Forelimb muscle (tissue), 1 donor: ENCODE measurements around the gene MYO1C. TPM values are rescaled to one million over a fixed set of nuclear protein-coding genes. Genes with fewer than 3 reads are reported as not detected.
"Not testable (repeated sequence)": the region's sequence is repeated elsewhere in the genome, so short reads cannot be mapped to it uniquely, and the experiment has no call there.

Experiments
- DNase-seq: peaks from one replicate; pipeline ENCODE4 v3.0.0-alpha.2; 2013; ENCODE audit warnings: low read depth
- polyA plus RNA-seq: library from polyadenylated mRNA; unstranded; fragments of 120-200 nt; gene quantifications from one replicate; pipeline ENCODE4 v1.2.1, GENCODE V29; 2013; ENCODE audit not compliant: insufficient read length

MYO1C gene, protein sequence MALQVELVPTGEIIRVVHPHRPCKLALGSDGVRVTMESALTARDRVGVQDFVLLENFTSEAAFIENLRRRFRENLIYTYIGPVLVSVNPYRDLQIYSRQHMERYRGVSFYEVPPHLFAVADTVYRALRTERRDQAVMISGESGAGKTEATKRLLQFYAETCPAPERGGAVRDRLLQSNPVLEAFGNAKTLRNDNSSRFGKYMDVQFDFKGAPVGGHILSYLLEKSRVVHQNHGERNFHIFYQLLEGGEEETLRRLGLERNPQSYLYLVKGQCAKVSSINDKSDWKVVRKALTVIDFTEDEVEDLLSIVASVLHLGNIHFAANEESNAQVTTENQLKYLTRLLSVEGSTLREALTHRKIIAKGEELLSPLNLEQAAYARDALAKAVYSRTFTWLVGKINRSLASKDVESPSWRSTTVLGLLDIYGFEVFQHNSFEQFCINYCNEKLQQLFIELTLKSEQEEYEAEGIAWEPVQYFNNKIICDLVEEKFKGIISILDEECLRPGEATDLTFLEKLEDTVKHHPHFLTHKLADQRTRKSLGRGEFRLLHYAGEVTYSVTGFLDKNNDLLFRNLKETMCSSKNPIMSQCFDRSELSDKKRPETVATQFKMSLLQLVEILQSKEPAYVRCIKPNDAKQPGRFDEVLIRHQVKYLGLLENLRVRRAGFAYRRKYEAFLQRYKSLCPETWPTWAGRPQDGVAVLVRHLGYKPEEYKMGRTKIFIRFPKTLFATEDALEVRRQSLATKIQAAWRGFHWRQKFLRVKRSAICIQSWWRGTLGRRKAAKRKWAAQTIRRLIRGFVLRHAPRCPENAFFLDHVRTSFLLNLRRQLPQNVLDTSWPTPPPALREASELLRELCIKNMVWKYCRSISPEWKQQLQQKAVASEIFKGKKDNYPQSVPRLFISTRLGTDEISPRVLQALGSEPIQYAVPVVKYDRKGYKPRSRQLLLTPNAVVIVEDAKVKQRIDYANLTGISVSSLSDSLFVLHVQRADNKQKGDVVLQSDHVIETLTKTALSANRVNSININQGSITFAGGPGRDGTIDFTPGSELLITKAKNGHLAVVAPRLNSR
- 81.1 TPM for polyA plus RNA-seq

DNA sequence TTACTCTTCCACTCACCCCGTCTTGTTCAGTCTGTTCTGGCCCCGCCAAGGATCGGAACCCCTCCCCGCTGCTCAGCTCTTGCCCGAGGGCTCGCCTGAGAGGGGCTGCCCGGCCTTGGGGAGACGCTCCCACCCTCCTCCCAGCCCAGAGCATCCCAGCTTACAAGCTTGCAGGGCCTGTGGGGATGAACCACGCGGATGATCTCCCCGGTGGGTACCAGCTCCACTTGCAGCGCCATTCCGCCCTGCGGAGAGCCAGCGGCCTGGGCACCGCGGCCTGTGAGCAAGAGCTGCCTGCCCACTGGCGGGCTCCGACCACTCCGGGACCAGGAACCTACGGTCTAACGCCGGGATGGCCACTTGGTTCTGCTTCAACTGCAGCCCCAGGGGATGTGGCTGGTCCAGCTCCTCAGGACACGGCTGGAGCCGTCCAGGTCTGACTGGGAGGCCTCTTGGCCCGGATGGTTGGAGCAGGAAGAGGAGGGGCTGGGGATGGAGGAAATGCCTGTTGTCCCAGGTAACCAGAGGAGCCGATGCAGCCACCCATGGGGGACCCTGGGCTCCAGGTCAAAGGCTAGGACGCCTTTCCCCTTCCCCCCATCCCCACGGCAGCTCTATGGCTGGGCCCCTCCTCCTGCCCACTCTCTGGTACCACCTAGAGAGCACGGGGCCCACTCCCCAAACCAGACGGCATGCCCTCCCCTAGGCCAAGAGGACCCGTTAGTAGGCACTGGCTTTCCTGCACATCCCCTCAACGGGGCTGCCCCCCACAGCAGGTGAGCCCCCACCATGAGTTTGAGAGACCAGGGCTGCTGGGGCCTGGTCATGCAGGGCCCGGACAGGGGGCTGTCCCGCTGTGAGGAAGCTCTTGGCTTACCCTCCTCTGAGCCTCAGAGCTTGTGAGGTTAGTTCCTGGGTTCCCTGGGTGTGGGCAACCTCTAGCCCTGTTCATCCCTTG, at the start of gene MYO1C:
TSS of gene MYO1C (minus strand) at position 438 of the 958 bp plus-strand sequence. CDS start at position 239, 199 bp downstream.
- DNase-seq: no peak

DNA sequence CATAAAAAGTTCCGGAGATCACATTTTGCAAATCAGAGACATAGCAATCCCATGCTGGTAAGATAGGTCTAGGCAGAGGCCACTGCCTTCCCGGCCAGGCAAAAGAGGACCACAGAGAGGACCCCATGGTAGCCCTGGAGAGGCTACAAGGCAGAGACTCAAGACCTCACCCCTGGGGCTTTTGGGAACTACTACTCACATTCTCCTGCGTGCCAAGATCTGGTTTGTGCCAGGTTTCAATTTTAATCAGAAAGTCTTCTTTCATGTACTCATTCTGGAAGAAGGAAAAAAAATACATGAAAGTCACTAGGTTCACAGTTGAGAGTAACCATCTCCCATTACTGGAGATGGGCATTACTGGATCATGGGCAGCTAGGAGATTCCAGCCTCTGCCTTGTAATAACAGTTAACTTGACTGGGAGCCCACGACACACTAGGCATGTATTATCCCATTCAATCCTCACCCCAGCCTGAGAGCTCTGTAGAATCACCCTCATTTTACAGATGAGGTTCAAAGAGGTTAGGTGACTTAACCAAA, 49.0 kb upstream of the MYO1C start:
- DNase-seq: no peak

DNA sequence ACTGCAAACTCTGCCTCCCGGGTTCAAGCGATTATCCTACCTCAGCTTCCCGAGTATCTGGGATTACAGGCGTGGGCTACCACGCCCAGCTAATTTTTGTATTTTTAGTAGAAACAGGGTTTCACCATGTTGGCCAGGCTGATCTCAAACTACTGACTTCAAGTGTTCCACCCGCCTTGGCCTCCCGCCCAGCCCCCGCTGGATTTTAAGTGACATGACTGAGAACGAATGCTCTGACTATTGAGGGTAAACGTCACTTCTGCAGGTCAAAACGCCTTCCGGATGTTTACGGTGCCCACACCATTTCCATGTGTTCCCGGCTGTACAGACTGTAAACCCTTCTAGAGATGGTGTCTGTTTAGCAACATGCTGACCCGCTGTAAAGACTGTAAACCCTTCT, 47.3 kb upstream of the MYO1C start:
- no peak for DNase-seq

DNA sequence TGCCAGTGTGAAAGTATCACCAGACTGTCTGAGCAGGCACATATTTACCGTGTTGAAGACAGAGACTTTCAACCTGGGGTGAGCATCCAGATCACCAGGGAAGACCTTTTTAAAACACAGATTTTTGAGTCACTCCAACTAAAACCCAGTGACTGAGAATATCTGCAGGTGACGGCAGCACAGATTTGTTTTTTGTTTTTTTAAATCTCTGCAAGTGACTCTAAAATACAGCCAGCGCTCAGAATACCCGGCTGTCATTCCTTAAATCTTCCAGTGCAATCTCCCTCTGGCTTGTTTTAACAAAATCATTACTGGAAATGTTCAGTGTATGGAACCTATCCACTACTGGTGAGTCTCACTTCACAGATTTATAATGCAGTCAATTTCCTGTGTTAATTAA, 43.3 kb upstream of the MYO1C start:
- no peak for DNase-seq

DNA sequence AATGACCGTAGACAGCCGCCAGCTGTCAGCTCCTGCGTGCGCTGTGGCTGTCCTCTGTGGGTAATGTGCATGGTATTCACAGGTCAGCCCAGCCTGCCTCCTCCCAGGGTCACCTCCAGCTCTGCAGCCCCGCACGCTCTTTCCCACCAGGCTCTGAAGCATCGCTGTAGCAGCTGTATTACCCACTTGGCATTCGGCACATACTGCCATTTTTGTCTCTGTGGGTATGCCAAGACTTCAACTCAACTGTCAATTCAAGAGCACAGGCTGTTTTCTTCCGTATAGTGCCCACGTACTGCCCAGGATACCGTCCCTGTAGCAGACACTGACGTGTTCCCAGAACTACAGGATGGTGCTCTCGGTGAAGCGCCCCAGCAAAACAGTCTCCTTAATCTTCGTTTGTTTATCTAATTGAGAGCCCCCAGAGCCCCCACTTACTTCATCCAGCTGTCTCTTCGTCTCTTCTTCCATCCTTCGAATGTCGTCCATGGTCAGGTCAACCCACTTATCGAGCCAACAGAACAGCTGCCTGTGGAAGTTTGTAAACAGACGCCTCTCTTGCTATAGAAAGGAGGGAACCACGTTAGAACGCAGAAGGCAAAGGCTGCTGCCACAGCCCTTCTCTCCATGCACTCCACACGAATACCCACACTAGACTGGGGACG, 41.3 kb upstream of the MYO1C start:
- DNase-seq: no peak

DNA sequence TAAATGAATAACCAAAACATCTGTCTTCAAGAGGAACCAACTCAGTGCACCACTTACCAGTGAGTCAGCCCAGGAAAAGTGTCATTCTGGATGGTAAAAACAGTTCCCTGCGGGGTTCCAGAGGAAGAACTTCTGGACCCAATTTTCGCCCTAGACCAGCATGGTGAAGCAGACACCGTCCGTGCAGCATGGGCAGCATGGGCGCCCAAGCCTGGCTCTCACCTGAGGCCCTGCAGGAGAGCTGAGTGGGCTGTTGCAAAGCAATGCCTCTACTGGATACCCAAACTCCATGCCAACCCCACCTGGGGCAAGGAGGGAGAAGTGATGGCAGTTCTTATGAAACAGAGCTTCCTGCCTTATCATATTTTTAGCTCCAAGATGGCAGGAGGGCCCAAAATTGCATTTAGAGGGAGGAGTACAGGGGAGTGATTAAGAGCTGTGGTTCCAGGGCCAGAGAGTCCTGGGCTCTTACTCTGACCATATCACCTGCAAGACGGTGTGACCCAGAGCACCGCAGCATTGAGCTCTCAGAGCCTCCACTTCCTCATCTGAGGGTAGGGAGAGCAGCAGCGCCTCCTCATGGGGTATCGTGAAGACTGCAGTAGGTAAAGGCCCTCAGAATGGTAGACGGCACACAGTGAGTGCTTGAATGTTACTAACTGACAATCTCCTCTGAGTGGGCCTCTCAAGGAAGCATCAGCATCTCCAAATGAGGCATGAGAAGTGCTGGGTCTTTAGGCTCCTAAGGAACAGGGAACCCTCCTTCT, 40.5 kb upstream of the MYO1C start:
- no peak for DNase-seq

DNA sequence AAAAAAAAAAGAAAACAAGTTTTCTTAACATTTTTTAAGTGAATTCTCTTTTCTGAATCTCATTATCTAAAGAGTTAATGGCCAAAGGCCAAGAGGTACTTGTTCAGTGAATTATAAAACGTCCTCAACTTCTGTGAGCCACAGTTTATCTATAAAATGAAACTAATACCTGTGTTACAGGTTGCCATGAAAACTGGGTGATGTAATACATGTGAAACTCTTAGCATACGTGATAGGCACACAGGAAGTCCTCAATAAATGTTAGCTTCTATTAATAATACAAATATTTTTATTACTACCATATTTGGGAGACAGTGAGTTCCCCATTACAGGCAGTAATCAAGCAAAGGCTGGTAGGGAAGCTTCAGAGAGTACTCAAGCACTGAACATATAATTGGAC, 37.4 kb upstream of the MYO1C start:
- no peak for DNase-seq

DNA sequence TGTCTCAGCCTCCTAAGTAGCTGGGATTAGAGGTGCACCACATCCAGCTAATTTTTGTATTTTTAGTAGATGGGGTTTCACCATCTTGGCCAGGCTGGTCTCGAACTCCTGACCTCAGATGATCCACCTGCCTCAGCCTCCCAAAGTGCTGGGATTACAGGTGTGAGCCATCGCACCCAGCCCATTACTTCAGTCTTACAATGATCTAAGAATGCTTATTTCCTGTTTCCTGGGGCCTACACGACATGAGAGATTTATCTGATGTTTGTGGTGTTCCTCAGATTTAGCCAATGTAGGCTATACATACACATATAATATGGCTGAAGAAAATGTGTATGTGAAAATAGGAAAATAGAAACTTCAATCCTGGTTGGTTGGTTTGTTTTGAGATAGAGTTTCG, 34.4 kb upstream of the MYO1C start:
- not testable (repeated sequence) for DNase-seq

DNA sequence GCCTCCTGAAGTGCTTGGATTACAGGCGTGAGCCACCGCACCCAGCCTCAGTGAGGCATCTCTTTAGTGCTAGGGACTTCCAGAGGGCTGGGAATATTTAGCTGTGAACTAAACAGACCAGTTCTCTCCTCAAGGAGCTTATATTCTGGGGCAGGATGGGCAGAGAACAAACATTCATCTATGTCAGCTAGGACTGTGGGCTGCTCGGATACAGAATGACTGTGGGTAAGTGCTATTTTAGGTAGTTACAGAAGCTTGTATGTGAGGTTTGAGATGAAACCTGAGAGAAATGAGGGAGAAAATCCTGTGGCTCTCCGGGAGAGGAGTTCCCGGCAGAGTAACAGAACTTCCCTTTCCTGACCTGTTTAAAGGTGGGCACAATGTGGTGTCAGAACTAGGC, 30.1 kb upstream of the MYO1C start:
- DNase-seq: no peak

DNA sequence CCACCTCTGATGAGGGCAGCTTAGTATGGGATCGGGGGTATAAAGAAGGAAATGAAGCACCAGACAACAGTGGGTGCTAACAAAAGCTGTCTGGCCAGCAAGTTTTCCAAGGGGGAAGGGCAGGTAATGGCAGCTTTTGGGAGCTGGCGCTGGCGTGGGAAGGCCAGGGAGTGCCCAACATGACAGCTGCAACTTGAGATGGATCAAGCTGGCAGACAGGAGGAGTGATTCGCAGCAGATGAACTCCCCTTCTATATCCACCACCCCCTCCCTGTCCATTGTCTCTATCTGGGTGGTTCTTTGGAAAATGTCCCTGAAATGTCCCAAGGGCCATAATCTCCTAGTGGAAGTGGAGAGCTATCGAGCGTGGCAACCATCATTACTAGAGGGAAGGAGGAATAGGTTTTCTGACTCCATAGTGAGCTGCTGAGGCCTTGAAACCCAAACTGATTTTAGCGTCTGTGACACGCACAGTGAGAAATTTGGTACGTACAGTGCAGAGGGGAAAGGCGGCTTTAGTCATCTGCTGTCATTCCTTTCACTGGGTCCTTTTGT, 28.7 kb upstream of the MYO1C start:
- DNase-seq: no peak

DNA sequence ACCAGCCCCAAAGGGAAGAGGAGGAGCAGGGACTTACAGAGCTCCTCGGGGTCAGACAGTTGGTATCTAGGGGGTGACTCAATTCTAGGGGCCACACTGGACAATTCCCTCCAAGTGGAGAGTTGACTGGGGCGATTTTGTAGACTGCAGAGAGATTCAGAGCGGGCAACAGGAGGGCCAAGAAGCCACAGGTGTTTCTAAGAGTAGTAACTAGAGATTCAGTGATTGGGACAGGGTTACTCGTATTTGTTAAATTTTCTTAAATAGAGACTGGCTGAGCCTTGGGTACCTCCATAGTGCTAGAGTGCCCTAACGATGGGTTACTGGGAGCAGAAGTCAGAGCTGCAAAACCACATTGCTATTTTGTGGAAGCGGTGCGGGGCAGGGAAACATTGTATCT, 27.2 kb upstream of the MYO1C start:
- no peak for DNase-seq

DNA sequence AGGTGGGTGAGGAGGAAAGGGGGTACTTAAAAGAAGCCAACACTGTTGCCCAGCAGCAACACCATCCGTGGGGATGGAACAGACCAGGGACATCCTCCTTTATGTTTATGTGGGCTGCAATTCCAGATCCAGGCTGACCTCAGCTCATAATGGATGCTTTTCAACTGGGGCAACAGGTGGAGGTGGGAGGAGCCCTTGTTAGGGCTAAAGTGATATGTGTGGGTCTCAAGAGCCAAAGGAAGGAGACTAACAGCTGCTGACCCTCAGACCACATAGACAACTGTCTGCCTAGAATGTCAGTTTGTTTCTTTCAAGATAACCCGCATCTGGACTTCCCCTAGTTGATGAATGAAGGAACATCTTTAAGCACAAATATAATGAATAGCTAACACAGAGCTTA, 25.9 kb upstream of the MYO1C start:
- no peak for DNase-seq

DNA sequence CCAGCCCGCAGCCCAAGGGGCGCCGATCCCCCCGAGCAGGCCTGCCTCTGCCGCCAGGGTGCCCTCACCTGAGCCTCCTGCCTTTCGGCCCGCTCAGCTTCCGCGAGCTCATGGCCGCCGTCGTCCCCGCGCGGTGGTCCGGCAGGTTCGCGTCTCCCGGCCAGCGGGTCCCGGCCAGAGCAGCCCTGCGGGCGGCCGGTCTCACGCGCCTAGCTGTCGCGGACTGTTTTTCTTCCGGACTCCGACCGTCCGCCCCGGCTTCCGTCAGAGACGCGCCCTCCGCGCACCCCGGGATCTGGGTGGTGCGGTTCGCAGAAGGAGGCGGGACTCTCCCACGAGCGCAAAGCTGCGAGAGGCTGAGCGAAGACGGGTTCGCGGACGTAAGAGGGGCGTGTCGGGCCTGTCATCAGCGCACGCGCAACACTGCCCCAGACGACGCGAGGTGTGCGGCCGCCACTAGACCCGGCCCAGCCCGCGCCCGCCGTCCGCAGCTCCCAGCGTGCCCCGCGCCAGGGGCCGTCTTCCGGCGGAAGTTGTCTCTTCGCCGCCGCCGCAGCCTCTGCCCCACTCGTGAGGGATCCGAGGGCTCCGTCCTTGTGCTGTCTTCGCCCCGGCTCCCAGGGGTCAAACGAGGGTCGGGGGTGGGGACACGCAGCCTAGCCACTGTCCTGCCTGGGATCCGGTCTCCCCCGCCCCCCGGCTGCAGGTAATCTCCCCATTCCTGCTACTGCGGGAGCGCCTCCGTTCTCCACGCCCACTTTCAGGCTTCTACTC, 24.1 kb upstream of the MYO1C start, which contains the start of gene INPP5K:
TSS of gene INPP5K (minus strand) at position 225 of the 774 bp plus-strand sequence. CDS start at position 112, 113 bp downstream.
- peak; percentile 93 for DNase-seq

DNA sequence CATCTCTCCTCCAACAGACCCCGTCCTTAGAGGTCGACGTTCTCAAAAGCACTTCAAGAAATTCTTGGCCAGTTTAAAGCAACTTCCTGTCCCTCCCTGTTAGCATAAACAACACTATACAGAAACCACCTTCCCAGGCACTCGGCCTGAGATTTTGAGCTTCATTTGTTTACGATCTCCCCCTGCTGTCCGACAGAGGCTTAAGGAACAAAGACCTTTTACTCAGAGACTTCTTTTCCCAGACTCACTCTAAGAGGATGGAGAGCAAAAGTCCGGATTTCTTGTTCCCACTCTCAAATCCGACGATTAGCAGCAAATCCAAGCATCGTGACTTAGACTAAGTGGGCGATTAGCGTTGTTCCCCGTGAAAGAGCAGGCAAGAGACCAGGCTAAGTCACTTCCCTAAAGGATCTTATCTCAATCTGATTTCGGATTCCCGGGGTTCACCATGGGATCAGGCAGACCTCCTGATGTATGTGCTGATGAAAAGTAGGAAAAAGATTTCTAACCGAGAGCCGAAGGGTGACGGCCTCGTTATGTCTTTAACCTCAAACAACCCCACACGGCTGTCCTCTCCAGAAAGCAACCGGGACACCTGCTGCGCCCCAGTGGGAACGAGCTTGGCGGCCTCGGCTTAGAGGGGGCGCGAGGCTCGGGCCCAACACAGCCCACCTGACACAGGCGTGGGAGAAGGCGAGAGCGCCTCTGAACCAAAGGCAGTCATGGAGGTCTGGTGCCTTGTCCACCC, 23.3 kb upstream of the MYO1C start:
- peak; percentile 66 for DNase-seq

DNA sequence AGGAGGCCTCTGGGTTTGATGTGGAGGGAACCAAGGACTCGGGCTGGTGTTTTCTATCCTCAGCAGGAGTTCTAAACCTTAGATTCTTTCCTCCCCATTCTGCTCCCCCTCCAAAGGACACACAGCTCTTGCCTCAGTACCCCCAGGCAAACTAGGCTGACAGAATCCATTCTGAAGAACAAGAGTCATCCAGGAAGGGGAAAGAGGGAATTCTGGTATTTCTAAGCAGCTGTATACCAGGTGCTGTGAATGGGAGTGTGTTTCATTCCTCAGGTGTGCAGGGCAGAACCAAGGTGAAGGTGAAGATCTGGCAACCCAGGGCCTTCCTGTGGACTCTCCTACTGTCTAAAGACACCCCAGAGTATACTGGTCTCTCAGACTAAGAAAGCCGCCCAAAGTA, 19.9 kb upstream of the MYO1C start:
- DNase-seq: no peak

DNA sequence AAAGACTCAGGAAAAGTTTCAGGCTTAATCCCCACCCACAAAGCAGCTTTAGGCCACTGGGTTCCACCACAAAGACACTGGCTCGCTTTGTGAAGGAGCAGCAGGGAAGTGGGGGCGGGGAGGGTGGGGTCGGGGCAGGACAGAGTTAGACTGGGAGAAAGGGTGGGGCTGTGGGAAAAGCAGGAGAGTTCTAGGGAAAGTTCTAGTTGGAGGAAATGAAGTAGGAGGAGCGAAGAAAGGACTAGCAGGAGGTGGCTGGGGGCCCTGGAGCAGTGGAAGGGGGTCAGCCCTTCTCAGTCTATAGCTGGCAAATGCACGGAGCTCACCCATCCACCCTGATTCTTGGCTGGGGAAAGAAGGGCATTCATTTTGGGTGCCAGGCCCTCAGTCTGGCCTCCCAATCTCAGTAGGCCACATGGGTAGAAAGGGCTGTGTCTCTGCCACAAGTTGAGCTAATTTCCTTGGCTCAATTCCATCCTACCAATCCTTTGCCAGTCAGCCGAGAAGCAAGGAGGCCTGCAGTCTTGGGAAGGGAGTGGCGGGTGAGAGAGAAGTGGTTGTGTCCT, 19.4 kb upstream of the MYO1C start:
- no peak for DNase-seq

DNA sequence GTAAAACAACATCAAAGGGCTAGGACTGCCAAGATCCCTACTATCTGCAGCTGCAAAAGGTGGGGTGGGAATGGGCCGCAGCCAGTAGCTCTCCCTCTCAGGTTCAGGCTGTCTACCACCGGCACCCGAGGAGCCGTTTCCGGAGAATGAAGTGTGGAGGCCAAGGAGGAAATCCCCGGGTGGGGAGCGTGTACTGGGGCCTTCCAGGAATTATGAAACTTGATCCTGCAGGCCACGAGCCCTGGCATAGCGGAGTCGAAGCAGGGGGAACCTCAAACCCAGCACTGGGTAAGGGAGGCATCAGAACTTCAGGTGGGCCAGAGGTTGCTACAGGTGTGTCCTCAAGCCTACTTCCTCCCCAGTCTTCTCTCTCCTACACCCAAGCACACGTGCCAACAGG, 18.8 kb upstream of the MYO1C start:
- DNase-seq: no peak
